NCI-H1092 treated with DMSO at 0.1 percent for 48 hours (cell line): Measurements from ENCODE around the gene SMYD3.
"Not testable (repeated sequence)": the region's sequence is repeated elsewhere in the genome, so short reads cannot be mapped to it uniquely, and the experiment has no call there.

Source experiments
- DNase-seq: peaks from one replicate; lab custom pipeline; 2025; lab: John Stamatoyannopoulos, UW

Gene SMYD3

GRCh38 chr1:245953876-245954660 is 553.0 kb downstream of the SMYD3 start:
- DNase-seq, result no peak

GRCh38 chr1:245952383-245953026 is 554.6 kb downstream of the SMYD3 start:
- no peak for DNase-seq

GRCh38 chr1:245948786-245949185 is 558.3 kb downstream of the SMYD3 start:
- no peak for DNase-seq

GRCh38 chr1:245946905-245947304 is 560.2 kb downstream of the SMYD3 start:
- DNase-seq, result no peak

GRCh38 chr1:245945136-245945535 is 561.9 kb downstream of the SMYD3 start:
- not testable (repeated sequence) for DNase-seq

GRCh38 chr1:245942856-245943255 is 564.2 kb downstream of the SMYD3 start:
- no peak for DNase-seq

GRCh38 chr1:245941771-245942170 is 565.3 kb downstream of the SMYD3 start:
- DNase-seq, result not testable (repeated sequence)

- no peak for DNase-seq
These were observed 567.2 kb downstream of the SMYD3 start for GRCh38 chr1:245939756-245940345.

- no peak for DNase-seq
These were observed 569.0 kb downstream of the SMYD3 start for GRCh38 chr1:245938046-245938435.

GRCh38 chr1:245937316-245938045 is 569.6 kb downstream of the SMYD3 start:
- no peak for DNase-seq

- DNase-seq, result no peak
These were observed 572.7 kb downstream of the SMYD3 start for GRCh38 chr1:245934409-245934808.

- DNase-seq, result no peak
These were observed 573.5 kb downstream of the SMYD3 start for GRCh38 chr1:245933431-245934045.

GRCh38 chr1:245932302-245932972 is 574.6 kb downstream of the SMYD3 start:
- no peak for DNase-seq

- DNase-seq, result no peak
These were observed 575.6 kb downstream of the SMYD3 start for GRCh38 chr1:245931450-245931849.

GRCh38 chr1:245929224-245929623 is 577.9 kb downstream of the SMYD3 start:
- DNase-seq, result no peak

GRCh38 chr1:245926888-245927287 is 580.2 kb downstream of the SMYD3 start:
- DNase-seq, result no peak

GRCh38 chr1:245923215-245923614 is 583.9 kb downstream of the SMYD3 start:
- no peak for DNase-seq

- no peak for DNase-seq
These were observed 585.7 kb downstream of the SMYD3 start for GRCh38 chr1:245921417-245921816.

- DNase-seq, result no peak
These were observed 589.7 kb downstream of the SMYD3 start for GRCh38 chr1:245917403-245917802.

GRCh38 chr1:245915841-245916240 is 591.2 kb downstream of the SMYD3 start:
- DNase-seq, result no peak

GRCh38 chr1:245915406-245915805 is 591.7 kb downstream of the SMYD3 start:
- no peak for DNase-seq
